Activated CD4-positive, alpha-beta T cell treated with anti-CD3 and anti-CD28 coated beads, Interleukin-2, amount 50 U/mL, for 48 hours (primary cell): Measurements from ENCODE around the gene ARHGEF11.
"Not testable (repeated sequence)": the region's sequence is repeated elsewhere in the genome, so short reads cannot be mapped to it uniquely, and the experiment has no call there.

Experiments
- DNase-seq, 2 experiments: peaks; one replicate each; pipeline ENCODE4 v3.0.0-alpha.2; 2020

Gene ARHGEF11

DNA sequence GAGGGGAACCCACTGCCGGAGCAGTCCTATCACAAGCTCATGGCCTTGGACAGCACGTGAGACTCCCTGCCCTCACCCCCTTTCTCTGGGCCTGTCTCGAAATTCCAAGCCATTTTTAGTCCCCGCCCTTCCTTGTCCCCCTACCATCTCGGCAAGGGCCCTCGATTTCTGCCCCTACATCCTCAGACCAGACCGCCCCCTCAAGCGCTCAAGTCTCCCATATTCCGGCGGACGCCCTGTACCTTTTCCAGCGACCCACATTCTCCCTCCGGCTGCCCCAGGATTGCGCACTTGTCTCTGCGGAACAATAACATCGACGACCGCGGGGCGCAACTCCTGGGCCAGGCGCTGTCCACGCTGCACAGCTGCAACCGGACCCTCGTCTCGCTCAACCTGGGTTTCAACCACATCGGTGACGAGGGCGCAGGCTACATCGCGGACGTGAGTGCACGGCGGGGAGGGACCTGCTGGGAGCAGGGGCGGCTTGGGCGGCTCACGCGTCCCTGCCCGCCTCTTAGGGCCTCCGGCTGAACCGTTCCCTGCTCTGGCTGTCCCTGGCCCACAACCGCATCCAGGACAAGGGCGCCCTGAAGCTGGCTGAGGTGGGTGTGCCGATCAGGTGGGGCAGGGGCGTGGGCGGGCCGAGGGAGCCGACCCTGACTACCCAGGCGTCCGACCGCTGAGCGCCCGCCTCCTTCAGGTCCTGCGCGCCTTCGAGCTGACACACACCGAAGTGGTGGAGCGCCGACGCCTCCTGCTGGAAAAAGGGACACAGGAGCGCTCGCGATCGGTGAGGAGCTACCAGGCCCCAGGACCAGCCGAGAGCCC, 118.1 kb downstream of the ARHGEF11 start:
- DNase-seq = peak; percentile 79 to 83

GRCh38 chr1:156926695-156927094, 118.8 kb downstream of the ARHGEF11 start:
- DNase-seq = not testable (repeated sequence)

- DNase-seq = peak; percentile 62 to 73
Measured at GRCh38 chr1:156926175-156926574, 119.4 kb downstream of the ARHGEF11 start.

DNA sequence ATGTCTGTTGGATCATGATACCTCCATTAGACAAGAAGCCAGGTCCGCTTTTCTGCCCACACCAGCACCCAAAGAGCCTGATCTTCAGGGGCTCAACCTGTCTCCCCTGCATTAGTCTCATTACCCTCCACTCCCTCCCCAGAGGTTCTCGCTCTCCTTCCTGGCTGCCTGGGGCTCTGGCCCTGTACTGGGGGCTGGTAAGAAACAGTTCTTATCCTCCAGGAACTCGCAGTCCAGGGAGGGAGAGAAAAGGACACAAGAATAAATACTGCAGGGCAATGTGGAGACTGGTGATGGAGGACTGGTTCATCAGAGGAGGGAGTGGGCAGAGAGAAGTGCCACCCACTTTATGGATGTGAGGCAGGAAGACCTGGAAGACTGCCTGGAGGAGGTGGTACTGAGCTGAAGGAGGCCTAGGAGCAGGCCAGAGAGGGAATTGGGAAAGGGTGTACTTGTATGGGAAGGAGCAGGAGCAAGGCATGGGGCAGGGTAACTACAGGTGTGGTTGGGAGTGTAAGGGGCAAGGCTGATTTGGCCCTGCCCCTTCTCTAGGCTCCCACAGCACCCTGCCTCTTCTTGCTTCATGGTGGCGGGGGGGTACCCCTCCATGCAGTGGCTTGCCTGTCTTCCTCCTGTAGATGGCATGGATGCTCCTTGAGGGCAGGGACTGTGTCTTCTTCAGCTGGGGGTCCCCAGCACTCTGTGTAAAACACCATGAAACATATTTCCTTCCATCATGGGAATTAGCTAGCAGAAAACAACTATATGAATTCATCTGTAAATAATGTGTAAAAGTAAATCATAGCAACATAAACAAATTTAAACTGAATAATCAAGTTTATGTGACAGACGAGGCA, 120.2 kb downstream of the ARHGEF11 start:
- no peak for DNase-seq

DNA sequence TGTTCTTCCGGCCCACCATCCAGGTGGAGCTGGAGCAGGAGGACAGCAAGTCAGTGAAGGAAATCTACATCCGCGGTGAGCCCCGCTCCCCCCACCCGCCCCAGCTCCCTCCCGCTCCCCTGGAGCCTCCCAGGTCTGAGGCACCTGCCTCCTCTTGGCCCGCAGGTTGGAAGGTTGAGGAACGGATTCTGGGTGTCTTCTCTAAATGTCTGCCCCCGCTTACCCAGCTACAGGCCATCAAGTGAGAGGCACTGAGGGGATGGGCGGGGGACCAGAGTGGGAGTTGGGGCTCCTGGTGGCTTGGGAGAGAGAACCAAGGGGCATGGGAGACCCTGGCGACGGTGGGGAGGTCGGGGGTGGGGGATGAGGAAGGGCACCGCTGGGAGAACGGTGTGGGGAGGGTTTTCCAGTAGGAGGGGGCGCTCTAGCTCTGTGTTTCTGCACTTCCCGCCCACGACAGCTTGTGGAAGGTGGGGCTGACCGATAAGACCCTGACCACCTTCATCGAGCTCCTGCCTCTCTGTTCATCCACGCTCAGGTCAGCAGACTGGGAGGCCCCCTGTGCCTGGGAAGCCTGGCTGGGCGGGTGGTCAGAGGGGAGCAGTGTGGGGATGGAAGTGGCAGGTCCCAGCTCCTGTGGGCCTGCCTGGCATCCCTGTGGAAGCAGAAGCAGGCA, 120.9 kb downstream of the ARHGEF11 start:
- no peak for DNase-seq

DNA sequence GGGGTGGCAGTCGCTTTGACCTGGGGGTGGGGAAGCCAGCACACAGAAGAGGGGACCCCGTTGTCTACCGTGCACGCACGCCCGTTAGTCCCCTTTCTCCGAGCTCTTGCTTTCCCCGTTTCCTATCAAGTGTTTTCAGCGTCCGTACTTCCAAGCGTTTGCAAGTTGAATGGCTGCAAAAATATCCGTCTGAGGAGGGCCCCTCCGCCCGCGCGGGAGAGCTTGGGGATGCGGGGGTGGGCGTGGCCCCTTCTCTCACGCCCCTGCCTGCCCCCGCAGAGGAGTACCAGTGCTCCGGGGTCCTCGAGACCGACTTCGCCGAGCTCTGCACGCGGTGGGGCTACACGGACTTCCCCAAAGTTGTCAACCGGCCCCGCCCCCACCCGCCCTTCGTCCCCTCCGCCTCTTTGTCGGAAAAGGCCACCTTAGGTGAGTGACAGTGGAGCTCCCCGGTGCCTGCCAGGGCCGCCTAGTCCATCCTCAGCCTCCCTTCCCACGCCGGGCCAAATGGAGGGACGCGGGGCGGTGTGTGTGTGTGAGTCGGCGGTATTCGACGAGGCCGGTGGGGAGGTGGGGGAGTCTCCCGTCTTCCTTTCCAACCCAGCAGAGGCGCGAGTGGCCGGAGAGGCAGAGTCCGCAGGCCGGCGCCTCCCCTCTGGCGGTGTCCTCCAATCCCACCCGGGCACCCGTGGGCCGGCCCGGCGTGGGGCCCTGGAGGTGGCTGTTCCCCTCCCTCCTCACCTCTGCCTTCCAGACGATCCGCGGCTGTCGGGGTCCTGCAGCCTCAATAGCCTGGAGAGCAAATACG, 121.7 kb downstream of the ARHGEF11 start:
- no peak for DNase-seq

- no peak for DNase-seq
Measured at GRCh38 chr1:156922986-156923669, 122.4 kb downstream of the ARHGEF11 start.

GRCh38 chr1:156921053-156921529, 124.5 kb downstream of the ARHGEF11 start:
- DNase-seq = no peak

DNA sequence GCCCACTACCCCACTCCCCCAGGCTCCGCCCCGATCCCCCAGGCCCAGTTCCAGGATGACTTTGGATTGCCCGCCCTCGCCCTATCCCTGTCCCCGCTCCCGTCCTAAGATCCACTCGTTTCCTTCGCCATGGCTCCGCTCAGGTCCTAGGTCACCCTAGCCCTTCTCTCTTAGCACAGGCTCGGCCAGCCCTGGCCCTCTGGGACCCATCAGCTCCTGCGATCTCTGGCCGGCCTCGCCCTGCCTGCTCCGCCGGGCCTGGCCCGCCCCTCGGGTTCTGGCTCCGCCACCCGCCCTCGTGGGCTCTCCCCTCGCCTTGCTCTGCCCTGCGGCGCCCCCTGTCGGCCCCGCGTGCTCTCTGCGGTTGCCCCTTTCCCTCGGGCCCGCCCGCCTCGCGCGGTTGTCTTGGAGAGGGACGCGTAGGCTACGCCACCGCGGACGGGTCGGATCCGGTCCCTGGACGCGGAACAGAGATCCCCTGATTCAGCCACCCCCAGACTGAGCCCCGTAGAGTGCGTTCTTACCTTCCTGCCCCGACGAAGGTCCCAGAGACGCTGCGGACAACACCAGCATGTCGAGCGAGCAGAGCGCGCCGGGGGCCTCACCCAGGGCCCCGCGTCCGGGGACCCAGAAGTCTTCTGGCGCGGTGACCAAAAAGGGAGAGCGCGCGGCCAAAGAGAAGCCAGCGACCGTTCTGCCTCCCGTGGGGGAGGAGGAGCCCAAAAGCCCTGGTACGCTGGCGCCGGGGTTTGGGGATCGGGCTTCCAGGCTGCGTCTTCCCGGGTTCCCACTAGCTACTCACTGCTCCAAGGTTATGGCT, 125.1 kb downstream of the ARHGEF11 start, which contains the start of gene LRRC71:
Gene LRRC71, plus strand, starts transcription at position 400 of the 820 bp plus-strand sequence. Its CDS starts 172 bp downstream, at position 572.
- DNase-seq = peak; percentile 77 to 82

- no peak for DNase-seq
Measured at GRCh38 chr1:156914440-156914856, 131.1 kb downstream of the ARHGEF11 start.

GRCh38 chr1:156913809-156914387, 131.6 kb downstream of the ARHGEF11 start:
- no peak for DNase-seq

- no peak for DNase-seq
Measured at GRCh38 chr1:156912861-156913808, 132.4 kb downstream of the ARHGEF11 start.

DNA sequence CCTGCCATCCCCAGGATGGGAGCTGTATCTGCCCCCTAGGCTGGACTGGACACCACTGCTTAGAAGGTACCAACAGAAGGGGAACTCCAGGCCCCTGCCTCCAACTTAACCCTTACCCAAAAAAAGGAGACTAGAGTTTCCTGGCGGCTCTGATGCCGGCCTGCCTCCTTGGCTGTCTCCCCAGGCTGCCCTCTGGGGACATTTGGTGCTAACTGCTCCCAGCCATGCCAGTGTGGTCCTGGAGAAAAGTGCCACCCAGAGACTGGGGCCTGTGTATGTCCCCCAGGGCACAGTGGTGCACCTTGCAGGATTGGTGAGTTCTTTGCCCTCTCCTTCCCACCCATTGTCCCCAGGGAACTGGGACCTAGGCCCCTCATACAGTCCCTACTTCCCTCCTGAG, 133.2 kb downstream of the ARHGEF11 start:
- no peak for DNase-seq

- no peak for DNase-seq
Measured at GRCh38 chr1:156911577-156912298, 133.8 kb downstream of the ARHGEF11 start.

- DNase-seq = peak; percentile 58 to 66
Measured at GRCh38 chr1:156910309-156910782, 135.2 kb downstream of the ARHGEF11 start.

GRCh38 chr1:156909671-156910070, 135.9 kb downstream of the ARHGEF11 start:
- DNase-seq = no peak

DNA sequence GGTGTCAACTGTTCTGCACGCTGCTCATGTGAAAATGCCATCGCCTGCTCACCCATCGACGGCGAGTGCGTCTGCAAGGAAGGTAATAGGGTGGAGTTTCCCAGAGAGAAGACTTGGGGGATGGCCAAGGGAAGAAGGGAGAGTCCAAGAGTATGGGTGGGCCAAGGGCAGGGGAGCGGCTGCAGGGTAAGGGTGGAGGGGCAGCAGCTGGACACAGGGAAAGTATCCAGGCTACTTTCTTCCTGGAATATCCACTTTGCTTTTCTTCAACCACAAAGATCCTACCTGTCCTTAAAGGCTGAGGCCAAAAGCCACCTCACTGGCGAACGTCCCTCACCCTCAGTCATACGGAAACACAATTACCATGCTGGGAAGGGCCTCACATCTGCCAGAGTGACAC, 136.6 kb downstream of the ARHGEF11 start:
- no peak for DNase-seq

DNA sequence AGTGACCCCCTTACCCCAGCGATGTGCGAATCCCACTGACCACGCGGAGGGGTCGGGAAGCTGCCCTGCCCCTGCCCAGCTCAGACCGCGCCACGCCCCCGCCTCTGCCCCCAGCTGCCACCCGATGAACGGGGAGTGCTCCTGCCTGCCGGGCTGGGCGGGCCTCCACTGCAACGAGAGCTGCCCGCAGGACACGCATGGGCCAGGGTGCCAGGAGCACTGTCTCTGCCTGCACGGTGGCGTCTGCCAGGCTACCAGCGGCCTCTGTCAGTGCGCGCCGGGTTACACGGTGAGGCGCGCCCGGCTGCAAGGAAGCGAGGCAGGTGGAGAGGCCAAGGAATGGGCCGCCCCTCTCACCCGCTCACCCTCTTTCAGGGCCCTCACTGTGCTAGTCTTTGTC, 137.0 kb downstream of the ARHGEF11 start:
- DNase-seq = no peak
